IPS DF 6.9 (cell line): Measurements from ENCODE around the gene PRDM5.

Experiments
- DNase-seq: peaks from one replicate; pipeline ENCODE4 v3.0.0-alpha.2; 2013; ENCODE audit warnings: low read depth, low spot score
- H3K27ac ChIP-seq: one replicate; pipeline ENCODE4 v1.5.1; 2013; ENCODE audit warnings: low read length, control low read depth
- H3K27me3 ChIP-seq: 2 replicates; pipeline ENCODE4 v1.6.1; 2013; ENCODE audit warnings: mild to moderate bottlenecking, low read length; ENCODE audit not compliant: control insufficient read depth, insufficient read depth
- H3K36me3 ChIP-seq: 2 replicates; pipeline ENCODE4 v1.6.1; 2013; ENCODE audit warnings: low read length; ENCODE audit not compliant: control insufficient read depth, insufficient read depth
- H3K4me1 ChIP-seq: 2 replicates; pipeline ENCODE4 v1.6.1; 2013; ENCODE audit warnings: low read length; ENCODE audit not compliant: control insufficient read depth, insufficient read depth
- H3K4me3 ChIP-seq: 2 replicates; pipeline ENCODE4 v1.5.1; 2013; ENCODE audit warnings: mild to moderate bottlenecking, low read length
- H3K9me3 ChIP-seq: 2 replicates; pipeline ENCODE4 v1.6.1; 2013; ENCODE audit warnings: low read length, inconsistent platforms; ENCODE audit not compliant: control insufficient read depth, insufficient read depth
- WGBS: extraction: QIAGEN DNeasy Blood & Tissue Kit; methylation state at CpG from one replicate; pipeline ENCODE4 v1.1.7; 2013; ENCODE audit warnings: mixed read lengths, missing lambda C conversion rate; ENCODE audit not compliant: insufficient read length, insufficient coverage; 5-methylcytosine and 5-hydroxymethylcytosine counted together

Gene PRDM5

DNA sequence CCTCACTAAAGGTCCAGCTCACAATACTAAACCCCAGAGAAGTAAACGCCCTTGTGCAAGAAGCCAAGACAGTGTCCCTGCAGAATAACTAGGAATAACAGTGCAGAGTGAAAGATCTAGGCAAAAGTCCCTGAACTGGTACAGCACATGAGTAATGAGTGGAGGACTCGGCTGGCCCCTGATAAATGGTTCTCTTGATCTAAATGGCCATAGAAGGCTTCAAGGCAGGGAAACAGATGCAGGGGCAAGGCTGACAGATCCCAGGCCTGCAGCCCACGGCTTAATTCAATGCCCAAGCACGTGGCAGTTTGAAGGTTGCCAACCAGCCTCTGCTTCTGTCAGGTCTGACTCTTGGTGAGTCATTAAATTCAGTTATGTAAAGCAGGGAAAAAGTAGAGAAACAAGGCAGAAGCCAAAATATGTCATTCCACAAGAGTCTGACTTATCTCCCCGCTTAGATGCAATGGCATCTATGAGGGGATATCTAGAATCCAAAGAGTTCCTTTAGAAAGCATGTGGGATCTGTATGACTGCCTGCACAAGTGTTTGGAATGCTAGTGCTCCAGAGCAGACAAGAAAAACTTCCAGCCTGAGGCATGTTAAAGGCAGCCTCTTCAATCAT is 121.3 kb downstream of the PRDM5 start:
- Histone ChIP-seq H3K4me3 (no peak overlapping the region), H3K27me3 (no peaks in the 10 kb centered on the region), H3K27ac (no peak overlapping the region), H3K9me3 (no peaks in the 10 kb centered on the region), H3K4me1 (no peaks in the 10 kb centered on the region), H3K36me3 (no peaks in the 10 kb centered on the region)
- no CpG with 5 or more reads among the region's 5 CpGs for WGBS
- DNase-seq: no peak

DNA sequence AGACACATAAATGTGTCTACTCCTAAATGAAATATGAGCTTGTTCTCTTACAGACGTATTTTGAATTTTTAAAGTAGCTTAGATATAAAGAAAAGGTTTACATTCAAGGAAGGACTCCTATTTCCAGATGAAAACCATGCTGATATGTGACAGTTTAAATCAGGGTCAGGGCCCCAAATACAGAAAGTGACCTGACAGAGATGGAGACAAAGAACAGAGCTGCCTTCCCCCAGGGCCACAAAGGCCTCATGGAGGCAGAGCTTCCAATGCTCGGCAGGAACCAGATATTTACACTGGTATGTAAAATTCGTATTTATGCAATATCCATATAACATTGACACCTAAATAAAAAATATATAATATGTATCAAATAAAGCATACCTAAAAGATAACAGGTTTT is 124.0 kb downstream of the PRDM5 start:
- DNase-seq: no peak
- Histone ChIP-seq H3K27ac (no peak overlapping the region), H3K9me3 (no peaks in the 10 kb centered on the region), H3K36me3 (no peaks in the 10 kb centered on the region), H3K4me3 (no peak overlapping the region), H3K27me3 (no peaks in the 10 kb centered on the region), H3K4me1 (no peaks in the 10 kb centered on the region)
- no CpG with 5 or more reads among the region's 3 CpGs for WGBS

DNA sequence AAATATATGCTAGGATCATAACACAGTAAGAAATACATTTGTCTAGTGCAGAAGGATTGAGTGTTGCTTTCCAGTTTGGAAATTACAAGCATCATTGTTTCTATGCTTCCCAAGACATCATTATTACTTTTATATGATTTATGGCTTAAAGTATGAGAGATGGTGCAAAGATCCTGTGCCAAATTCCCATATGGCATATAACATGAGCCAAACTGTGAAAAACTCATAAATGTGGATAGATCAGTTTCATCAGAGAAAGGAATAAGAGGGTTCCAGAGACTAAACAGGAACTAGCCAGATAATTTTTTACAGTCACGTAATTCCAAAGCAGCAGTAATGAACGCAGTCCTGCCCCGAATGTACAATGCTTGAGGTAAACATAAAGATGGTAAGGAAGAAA is 126.3 kb downstream of the PRDM5 start:
- no peaks in the 10 kb centered on the region for H3K27me3 ChIP-seq
- no peak overlapping the region for H3K4me3 ChIP-seq
- H3K4me1 ChIP-seq: no peaks in the 10 kb centered on the region
- DNase-seq: no peak
- no peak overlapping the region for H3K27ac ChIP-seq
- WGBS: no CpG with 5 or more reads among the region's 3 CpGs
- H3K9me3 ChIP-seq: no peaks in the 10 kb centered on the region
- no peaks in the 10 kb centered on the region for H3K36me3 ChIP-seq

DNA sequence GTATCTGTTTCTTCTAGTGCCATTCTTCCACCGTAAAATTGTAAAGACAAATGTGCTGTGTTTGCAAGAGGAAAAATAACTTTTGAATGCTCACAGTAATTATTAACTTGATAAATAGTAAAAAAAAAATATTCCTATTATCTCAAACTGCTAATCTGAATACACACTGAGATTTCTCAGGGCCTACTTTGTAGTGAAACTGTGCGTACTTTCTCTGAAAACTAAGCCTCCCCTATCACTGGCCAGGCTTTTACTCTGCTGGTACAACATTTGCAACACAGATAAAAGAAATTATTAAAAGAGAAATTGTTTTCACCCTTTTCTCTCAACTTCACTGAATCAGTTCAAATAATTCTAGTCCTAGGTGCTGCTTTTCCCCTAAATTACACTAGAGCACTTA is 137.3 kb downstream of the PRDM5 start:
- no CpG with 5 or more reads among the region's 2 CpGs for WGBS
- H3K27me3 ChIP-seq: no peaks in the 10 kb centered on the region
- no peak for DNase-seq
- H3K27ac ChIP-seq: no peak overlapping the region
- H3K4me1 ChIP-seq: no peaks in the 10 kb centered on the region
- H3K36me3 ChIP-seq: no peaks in the 10 kb centered on the region
- no peaks in the 10 kb centered on the region for H3K9me3 ChIP-seq
- no peak overlapping the region for H3K4me3 ChIP-seq

DNA sequence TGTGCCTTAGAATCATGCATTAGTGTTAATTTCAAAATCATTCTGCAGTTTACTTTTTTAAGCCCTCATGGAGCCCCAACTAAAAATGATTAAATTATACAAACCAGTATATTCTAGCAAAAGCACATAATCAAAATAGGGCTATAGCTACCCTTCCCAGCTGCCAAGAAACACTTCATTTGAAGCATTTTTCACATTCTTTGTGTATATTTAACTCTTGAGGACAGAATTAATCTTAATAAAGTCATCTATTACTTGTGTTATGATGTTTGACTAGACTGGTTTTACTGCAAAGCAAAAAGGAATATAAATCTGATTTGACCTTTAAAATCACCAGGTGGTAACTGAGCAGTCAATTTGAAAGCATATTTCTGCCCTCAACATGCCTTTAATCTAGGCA is 145.1 kb downstream of the PRDM5 start:
- no peaks in the 10 kb centered on the region for H3K4me1 ChIP-seq
- no peaks in the 10 kb centered on the region for H3K27me3 ChIP-seq
- no peak for DNase-seq
- H3K36me3 ChIP-seq: no peaks in the 10 kb centered on the region
- no peak overlapping the region for H3K4me3 ChIP-seq
- H3K27ac ChIP-seq: no peak overlapping the region
- H3K9me3 ChIP-seq: no peaks in the 10 kb centered on the region

DNA sequence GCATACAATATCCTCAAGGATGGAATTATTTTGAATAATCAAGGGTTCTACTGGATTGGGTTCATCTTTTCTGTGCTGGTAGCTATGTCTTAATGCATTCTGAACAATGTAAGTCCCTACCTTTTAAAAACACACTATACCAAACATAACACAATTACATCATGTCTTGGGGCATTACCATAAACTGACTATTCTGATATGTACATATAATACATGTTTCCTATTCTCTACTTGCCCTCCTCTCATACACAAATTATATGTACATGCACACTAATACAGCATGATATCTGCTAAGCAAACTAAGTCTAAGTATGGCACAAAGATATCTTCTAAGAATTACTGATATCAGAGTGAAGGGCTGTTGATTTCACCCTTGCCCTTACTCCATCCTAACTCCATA is 147.1 kb downstream of the PRDM5 start:
- no peak overlapping the region for H3K27ac ChIP-seq
- H3K36me3 ChIP-seq: no peaks in the 10 kb centered on the region
- no peaks in the 10 kb centered on the region for H3K4me1 ChIP-seq
- no peak overlapping the region for H3K4me3 ChIP-seq
- no peaks in the 10 kb centered on the region for H3K27me3 ChIP-seq
- no peak for DNase-seq
- H3K9me3 ChIP-seq: no peaks in the 10 kb centered on the region

DNA sequence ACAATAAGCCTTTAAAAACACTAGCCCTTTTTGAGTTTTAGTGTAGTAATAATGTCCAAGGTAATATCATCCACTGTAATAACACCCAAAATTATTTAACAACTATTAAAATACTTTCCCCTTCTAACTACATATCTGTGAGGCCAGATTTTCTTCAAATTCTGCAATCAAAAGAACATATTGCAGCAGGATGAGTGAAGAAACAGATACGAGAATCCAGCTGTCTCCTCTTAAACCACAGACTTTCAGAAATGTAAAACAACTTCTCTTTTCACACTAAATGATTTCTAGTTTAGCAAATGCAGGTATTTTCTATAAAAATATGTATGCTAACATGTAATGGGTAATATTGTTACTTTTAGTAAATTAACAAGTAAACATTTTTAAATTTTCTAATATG is 148.9 kb downstream of the PRDM5 start:
- Histone ChIP-seq H3K9me3 (no peaks in the 10 kb centered on the region), H3K27me3 (no peaks in the 10 kb centered on the region), H3K27ac (no peak overlapping the region), H3K4me1 (no peaks in the 10 kb centered on the region), H3K36me3 (no peaks in the 10 kb centered on the region), H3K4me3 (no peak overlapping the region)
- WGBS: no CpG with 5 or more reads among the region's 1 CpG
- DNase-seq: no peak

DNA sequence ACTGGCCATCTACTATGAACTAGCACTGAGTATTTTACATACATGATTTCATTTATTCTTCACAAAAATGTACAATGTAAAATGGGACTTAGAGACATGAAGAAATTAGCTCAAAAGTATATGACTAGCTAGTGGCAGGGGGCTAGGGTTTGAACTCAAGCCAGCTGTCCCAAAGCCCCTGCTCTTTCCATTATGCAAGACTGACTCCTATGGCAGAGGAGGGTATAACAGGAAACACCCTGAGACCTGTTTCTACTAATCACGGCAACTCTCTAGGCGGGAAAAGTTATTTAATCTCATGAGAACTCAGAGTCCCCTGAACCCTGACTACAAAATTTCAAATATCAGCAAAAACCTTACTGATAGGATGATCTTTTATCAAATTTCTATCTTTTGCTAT is 150.6 kb downstream of the PRDM5 start:
- no CpG with 5 or more reads among the region's 2 CpGs for WGBS
- H3K36me3 ChIP-seq: no peaks in the 10 kb centered on the region
- no peaks in the 10 kb centered on the region for H3K9me3 ChIP-seq
- H3K27ac ChIP-seq: no peak overlapping the region
- no peak overlapping the region for H3K4me3 ChIP-seq
- no peaks in the 10 kb centered on the region for H3K27me3 ChIP-seq
- H3K4me1 ChIP-seq: no peaks in the 10 kb centered on the region
- no peak for DNase-seq

DNA sequence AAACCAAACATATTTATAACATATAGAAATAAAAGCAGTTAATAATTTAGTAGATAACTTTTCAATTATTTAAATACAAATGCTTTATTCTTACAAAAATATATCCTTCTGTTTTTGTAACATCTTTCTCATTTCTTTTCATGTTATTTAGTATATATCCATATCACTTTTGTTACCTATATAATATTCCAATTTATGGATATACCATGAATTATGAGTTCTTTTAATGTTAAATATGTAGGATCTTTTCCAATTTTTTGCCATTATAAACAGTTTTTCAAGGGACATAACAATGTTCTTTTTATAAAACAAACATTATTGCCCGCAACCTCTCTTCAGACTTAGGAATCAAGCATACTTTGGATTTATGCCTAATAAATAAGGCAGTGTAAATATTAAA is 151.6 kb downstream of the PRDM5 start:
- H3K27me3 ChIP-seq: no peaks in the 10 kb centered on the region
- no peaks in the 10 kb centered on the region for H3K9me3 ChIP-seq
- no peaks in the 10 kb centered on the region for H3K36me3 ChIP-seq
- H3K27ac ChIP-seq: no peak overlapping the region
- no peak overlapping the region for H3K4me3 ChIP-seq
- DNase-seq: no peak
- no peaks in the 10 kb centered on the region for H3K4me1 ChIP-seq
- no CpG with 5 or more reads among the region's 1 CpG for WGBS

DNA sequence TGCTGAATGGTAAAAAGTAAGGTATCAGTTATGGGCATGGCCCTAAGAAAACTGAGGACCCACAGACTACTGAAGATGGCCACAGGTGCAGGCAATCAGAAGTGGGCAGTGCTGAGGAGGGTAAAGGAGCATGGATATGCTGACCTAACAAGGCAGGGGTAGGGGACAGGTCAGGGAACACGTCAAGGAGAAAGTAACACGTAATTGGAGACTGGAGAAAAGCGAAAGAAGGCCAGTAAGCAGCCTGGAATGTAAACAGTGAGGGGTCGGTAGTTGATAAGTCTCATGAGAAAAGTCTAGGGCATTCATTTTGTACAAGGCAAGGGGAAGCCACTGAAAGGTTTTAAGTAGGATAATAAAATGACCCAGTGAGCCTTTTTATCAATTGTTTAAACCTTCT is 153.3 kb downstream of the PRDM5 start:
- H3K4me1 ChIP-seq: no peaks in the 10 kb centered on the region
- H3K36me3 ChIP-seq: no peaks in the 10 kb centered on the region
- H3K9me3 ChIP-seq: no peaks in the 10 kb centered on the region
- no CpG with 5 or more reads among the region's 4 CpGs for WGBS
- H3K27ac ChIP-seq: no peak overlapping the region
- H3K4me3 ChIP-seq: no peak overlapping the region
- H3K27me3 ChIP-seq: no peaks in the 10 kb centered on the region
- no peak for DNase-seq

DNA sequence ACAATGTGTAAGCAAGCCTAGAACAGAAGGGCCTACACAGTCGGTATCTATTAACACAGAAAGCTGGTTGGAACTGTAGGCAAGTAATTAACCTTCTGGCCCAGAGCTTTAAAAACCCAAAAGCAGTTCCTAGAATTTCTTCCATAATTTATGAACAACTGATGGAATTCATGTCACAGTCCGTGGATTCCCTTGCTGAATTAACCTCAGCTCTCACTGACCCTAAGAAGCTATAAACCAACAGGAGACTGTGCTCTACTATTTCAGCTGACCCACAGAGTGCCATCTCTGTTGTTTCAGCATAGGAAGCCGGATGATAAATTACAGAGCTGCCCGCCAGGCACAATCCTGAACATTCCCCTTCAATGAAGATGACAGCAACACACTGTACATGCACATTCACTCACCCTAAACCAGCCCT is 157.3 kb downstream of the PRDM5 start:
- Histone ChIP-seq H3K27ac (no peak overlapping the region), H3K27me3 (no peaks in the 10 kb centered on the region), H3K36me3 (no peaks in the 10 kb centered on the region), H3K9me3 (no peaks in the 10 kb centered on the region), H3K4me3 (no peak overlapping the region), H3K4me1 (no peaks in the 10 kb centered on the region)
- no CpG with 5 or more reads among the region's 4 CpGs for WGBS
- no peak for DNase-seq
